ENCODE data around the gene PCDH9. TPM values are rescaled to one million over a fixed set of nuclear protein-coding genes. Genes with fewer than 3 reads are reported as not detected.

Gene PCDH9
- total RNA-seq, 4 donors from 2014 or later: 0.37 to 2.4 (median 1.5) TPM

DNA sequence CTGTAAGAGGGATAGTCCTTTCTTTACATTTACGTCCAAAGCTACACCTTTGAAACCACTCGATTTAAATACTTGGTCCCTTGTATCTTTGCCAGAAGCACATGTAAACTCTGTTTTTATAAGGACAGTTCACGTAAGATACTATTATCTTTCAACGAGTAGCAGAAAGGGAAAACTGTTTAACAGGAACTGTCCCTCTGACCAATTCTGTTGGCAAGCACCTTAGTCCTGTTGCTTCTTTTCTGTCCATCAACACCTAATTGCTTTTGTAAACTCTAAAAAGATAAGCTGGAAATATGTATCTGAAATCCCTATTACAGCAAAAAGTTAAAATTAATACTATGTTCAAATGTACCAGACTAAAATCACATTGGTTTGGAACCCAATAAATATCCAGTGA is 37.4 kb downstream of the PCDH9 start:
- H3K27ac ChIP-seq: no peak overlapping the region
- H3K4me3 ChIP-seq: no peak overlapping the region
- H3K27me3 ChIP-seq: no peaks in the 10 kb centered on the region
- 68 to 76% methylated on average over 4 of the region's 4 CpGs for WGBS, 2 donors (ENCODE audit: low coverage in 1 of 2)
- no peaks in the 10 kb centered on the region for H3K36me3 ChIP-seq
- TF ChIP-seq EP300 (IDR thresholded peaks at IDR 0.05; ENCODE audit: low read depth) (no peak), CTCF (IDR thresholded peaks at IDR 0.05) (no peak), POLR2A (IDR thresholded peaks at IDR 0.05) (no peak), POLR2AphosphoS5 (IDR thresholded peaks at IDR 0.05) (no peak)
- H3K4me1 ChIP-seq: no peaks in the 10 kb centered on the region
- DNase-seq: no peak
- no peaks in the 10 kb centered on the region for H3K9me3 ChIP-seq
- intact Hi-C loops (cut with DNase I; ENCODE audit: low total_unique reads) (no loop called here), in situ Hi-C loops (cut with MboI; ENCODE audit: low pct_ligation_motif_present in 1 of 4, low pct_unique_long_range_greater_than_20kb in 1 of 4, low sequenced_read_pairs in 3 of 4) (no loop called here)

- Histone ChIP-seq H3K4me1 (no peaks in the 10 kb centered on the region), H3K4me3 (no peak overlapping the region), H3K9me3 (no peaks in the 10 kb centered on the region), H3K27ac (no peak overlapping the region), H3K36me3 (no peaks in the 10 kb centered on the region), H3K27me3 (no peaks in the 10 kb centered on the region)
- intact Hi-C loops (cut with DNase I; ENCODE audit: low total_unique reads): no loop called here
- no peak for DNase-seq
- WGBS, 2 donors (ENCODE audit: low coverage in 1 of 2): 62 to 65% methylated on average over 6 of the region's 6 CpGs
- in situ Hi-C loops (cut with MboI; ENCODE audit: low pct_ligation_motif_present in 1 of 4, low pct_unique_long_range_greater_than_20kb in 1 of 4, low sequenced_read_pairs in 3 of 4): no loop called here
- TF ChIP-seq CTCF (IDR thresholded peaks at IDR 0.05) (no peak), POLR2A (IDR thresholded peaks at IDR 0.05) (no peak), POLR2AphosphoS5 (IDR thresholded peaks at IDR 0.05) (no peak), EP300 (IDR thresholded peaks at IDR 0.05; ENCODE audit: low read depth) (no peak)
These were observed 43.1 kb downstream of the PCDH9 start for GRCh38 chr13:67186995-67187569.

DNA sequence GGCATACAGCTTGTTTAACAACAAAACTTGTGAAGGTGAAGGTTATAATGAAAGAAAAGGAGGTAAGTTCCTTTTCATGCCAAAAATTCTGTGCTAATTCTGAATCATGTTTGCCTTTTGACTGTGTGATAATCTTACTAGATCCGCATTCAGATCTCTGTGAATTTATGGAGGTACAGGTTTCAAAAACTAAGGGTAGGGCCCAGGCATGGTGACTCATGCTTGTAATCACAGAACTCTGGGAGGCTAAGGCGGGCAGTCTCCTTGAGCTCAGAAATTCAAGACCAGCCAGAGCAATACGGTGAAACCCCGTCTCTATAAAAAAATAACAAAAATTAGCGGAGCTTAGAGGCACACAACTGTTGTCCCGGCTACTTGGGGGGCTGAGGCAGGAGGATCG is 45.9 kb downstream of the PCDH9 start:
- H3K27ac ChIP-seq: no peak overlapping the region
- no peak for DNase-seq
- in situ Hi-C loops (cut with MboI; ENCODE audit: low pct_ligation_motif_present in 1 of 4, low pct_unique_long_range_greater_than_20kb in 1 of 4, low sequenced_read_pairs in 3 of 4) (no loop called here), intact Hi-C loops (cut with DNase I; ENCODE audit: low total_unique reads) (no loop called here)
- H3K9me3 ChIP-seq: no peaks in the 10 kb centered on the region
- TF ChIP-seq POLR2AphosphoS5 (IDR thresholded peaks at IDR 0.05): no peak
- TF ChIP-seq POLR2A (IDR thresholded peaks at IDR 0.05): no peak
- no peak for TF ChIP-seq EP300 (IDR thresholded peaks at IDR 0.05; ENCODE audit: low read depth)
- no peak for TF ChIP-seq CTCF (IDR thresholded peaks at IDR 0.05)
- no peaks in the 10 kb centered on the region for H3K36me3 ChIP-seq
- WGBS, 2 donors (ENCODE audit: low coverage in 1 of 2): 80 to 87% methylated on average over 2 to 7 of the region's 7 CpGs
- H3K4me3 ChIP-seq: no peak overlapping the region
- H3K27me3 ChIP-seq: no peaks in the 10 kb centered on the region
- H3K4me1 ChIP-seq: no peaks in the 10 kb centered on the region

DNA sequence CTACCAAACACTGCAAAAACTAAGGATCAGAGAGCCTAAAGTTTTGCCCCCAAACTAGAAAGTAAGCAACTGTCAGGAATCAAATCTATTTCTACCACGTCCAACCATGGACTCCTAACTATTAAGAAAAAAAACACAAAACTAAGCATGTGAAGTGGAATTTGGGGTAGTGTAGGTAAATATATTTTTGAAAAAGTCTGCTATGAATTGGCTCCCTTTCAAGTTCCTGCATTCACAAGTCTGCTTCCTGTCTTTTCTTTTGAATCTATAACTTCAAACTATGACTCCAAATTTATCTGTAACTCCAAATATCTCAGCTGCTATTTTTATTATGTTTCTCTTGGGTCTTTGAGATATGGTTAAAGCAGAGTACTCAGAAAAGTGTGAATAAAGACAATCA is 47.0 kb downstream of the PCDH9 start:
- Histone ChIP-seq H3K4me1 (no peaks in the 10 kb centered on the region), H3K27ac (no peak overlapping the region), H3K27me3 (no peaks in the 10 kb centered on the region), H3K36me3 (no peaks in the 10 kb centered on the region), H3K9me3 (no peaks in the 10 kb centered on the region), H3K4me3 (no peak overlapping the region)
- TF ChIP-seq POLR2A (IDR thresholded peaks at IDR 0.05) (no peak), POLR2AphosphoS5 (IDR thresholded peaks at IDR 0.05) (no peak), CTCF (IDR thresholded peaks at IDR 0.05) (no peak), EP300 (IDR thresholded peaks at IDR 0.05; ENCODE audit: low read depth) (no peak)
- intact Hi-C loops (cut with DNase I; ENCODE audit: low total_unique reads): no loop called here
- WGBS, 2 donors (ENCODE audit: low coverage in 1 of 2): 49 to 50% methylated on average over 1 of the region's 1 CpG
- in situ Hi-C loops (cut with MboI; ENCODE audit: low pct_ligation_motif_present in 1 of 4, low pct_unique_long_range_greater_than_20kb in 1 of 4, low sequenced_read_pairs in 3 of 4): no loop called here
- no peak for DNase-seq
